Neuronal stem cell (in vitro differentiated cells): Measurements from ENCODE around the gene TXNL4B.

Source experiments
- DNase-seq: peaks from one replicate; pipeline ENCODE4 v3.0.0-alpha.2; 2013; ENCODE audit warnings: low spot score
- H2AFZ ChIP-seq: one replicate; pipeline ENCODE4 v1.6.1; 2013; ENCODE audit warnings: mild to moderate bottlenecking, low read length, inconsistent platforms
- H2AK5ac ChIP-seq: 2 replicates; pipeline ENCODE4 v1.6.1; 2013; ENCODE audit warnings: low read depth, mild to moderate bottlenecking, inconsistent platforms, low read length, moderate library complexity, mixed read lengths
- H2BK120ac ChIP-seq: 2 replicates; pipeline ENCODE4 v1.6.1; 2013; ENCODE audit warnings: low read depth, mild to moderate bottlenecking, inconsistent platforms, low read length, moderate library complexity, mixed read lengths
- H2BK12ac ChIP-seq: one replicate; pipeline ENCODE4 v1.6.1; 2013; ENCODE audit warnings: low read length, inconsistent platforms
- H2BK15ac ChIP-seq: 2 replicates; pipeline ENCODE4 v1.6.1; 2013; ENCODE audit warnings: mild to moderate bottlenecking, low read length, inconsistent platforms, mixed read lengths
- H2BK5ac ChIP-seq: one replicate; pipeline ENCODE4 v1.6.1; 2013; ENCODE audit warnings: inconsistent platforms, mild to moderate bottlenecking, low read length, moderate library complexity
- H3K14ac ChIP-seq: one replicate; pipeline ENCODE4 v1.6.1; 2013; ENCODE audit warnings: low read length, inconsistent platforms
- H3K18ac ChIP-seq: 2 replicates; pipeline ENCODE4 v1.6.1; 2013; ENCODE audit warnings: low read length, inconsistent platforms
- H3K23ac ChIP-seq: 2 replicates; pipeline ENCODE4 v1.6.1; 2013; ENCODE audit warnings: low read depth, mild to moderate bottlenecking, mixed read lengths, low read length, inconsistent platforms; ENCODE audit not compliant: poor library complexity
- H3K27ac ChIP-seq: replicated peaks from 3 replicates; pipeline ENCODE4 v1.5.1; 2013; ENCODE audit warnings: low read length, inconsistent platforms
- H3K27me3 ChIP-seq, 3 experiments: 2 replicates each; pipeline ENCODE4 v1.6.1; 2013; ENCODE audit warnings: low read length in 3 of 3, mild to moderate bottlenecking in 2 of 3, inconsistent platforms in 1 of 3, low read depth in 1 of 3, mixed read lengths in 1 of 3, moderate library complexity in 1 of 3; ENCODE audit not compliant: control insufficient read depth in 3 of 3, insufficient read depth in 3 of 3
- H3K36me3 ChIP-seq, 2 donors: replicated peaks in 1 of 2; 2 replicates each; pipeline ENCODE4 v1.6.1; 2013; ENCODE audit warnings: low read length in 2 of 2; ENCODE audit not compliant: control insufficient read depth in 2 of 2, insufficient read depth in 2 of 2
- H3K4ac ChIP-seq: 2 replicates; pipeline ENCODE4 v1.6.1; 2013; ENCODE audit warnings: inconsistent platforms, mild to moderate bottlenecking, low read length, moderate library complexity
- H3K4me1 ChIP-seq, 2 donors: 1 replicate in 1 of 2; 2 replicates in 1 of 2; pipeline ENCODE4 v1.6.1; 2013; ENCODE audit warnings: low read length in 2 of 2, low read depth in 1 of 2; ENCODE audit not compliant: control insufficient read depth in 2 of 2, insufficient read depth in 1 of 2
- H3K4me2 ChIP-seq: one replicate; pipeline ENCODE4 v1.6.1; 2013; ENCODE audit warnings: mild to moderate bottlenecking, low read length, inconsistent platforms; ENCODE audit not compliant: insufficient read depth, poor library complexity, severe bottlenecking
- H3K4me3 ChIP-seq, 2 donors: 2 replicates each; pipeline ENCODE4 v1.5.1; 2013; ENCODE audit warnings: low read length in 2 of 2, mild to moderate bottlenecking in 2 of 2, inconsistent platforms in 1 of 2, moderate library complexity in 1 of 2
- H3K79me1 ChIP-seq: one replicate; pipeline ENCODE4 v1.6.1; 2013; ENCODE audit warnings: low read depth, mild to moderate bottlenecking, inconsistent platforms, low read length, moderate library complexity
- H3K9ac ChIP-seq: one replicate; pipeline ENCODE4 v1.6.1; 2013; ENCODE audit warnings: mild to moderate bottlenecking, low read depth, low read length, inconsistent platforms; ENCODE audit not compliant: poor library complexity
- H3K9me3 ChIP-seq, 2 donors: replicated peaks in 1 of 2; 2 replicates each; pipeline versions ENCODE3 to v1.6.1; 2013; ENCODE audit warnings: low read length in 2 of 2, mild to moderate bottlenecking in 2 of 2, inconsistent platforms in 1 of 2, low read depth in 1 of 2, mixed read lengths in 1 of 2, moderate library complexity in 1 of 2; ENCODE audit not compliant: control insufficient read depth in 2 of 2, insufficient read depth in 1 of 2
- H4K8ac ChIP-seq: one replicate; pipeline ENCODE4 v1.6.1; 2013; ENCODE audit warnings: low read depth, mild to moderate bottlenecking, inconsistent platforms, low read length, moderate library complexity
- H4K91ac ChIP-seq: one replicate; pipeline ENCODE4 v1.6.1; 2013; ENCODE audit warnings: low read length, low read depth, mild to moderate bottlenecking, inconsistent platforms; ENCODE audit not compliant: poor library complexity
- WGBS, 2 donors: extraction: QIAGEN DNeasy Blood & Tissue Kit; methylation state at CpG; one replicate each; pipeline ENCODE4 v1.1.7; 2013; ENCODE audit warnings: missing lambda C conversion rate in 2 of 2, mixed read lengths in 1 of 2; ENCODE audit not compliant: insufficient read length in 2 of 2, insufficient replicate concordance in 1 of 2; ENCODE audit errors: extremely low coverage in 2 of 2; 5-methylcytosine and 5-hydroxymethylcytosine counted together

Gene TXNL4B

GRCh38 chr16:72124761-72125634 is 31.6 kb upstream of the TXNL4B start:
- peak; percentile 71 for DNase-seq
- no peak overlapping the region for H2BK12ac ChIP-seq
- no CpG with 5 or more reads among the region's 13 CpGs for WGBS, 2 donors
- H3K14ac ChIP-seq, result no peak overlapping the region
- H3K9me3 ChIP-seq, result peaks cover 0 to 2% of the 10 kb centered on the region in 2 donors
- peak overlapping the region; percentile 1 for H2BK15ac ChIP-seq
- peak overlapping the region; percentile 79 for H2AFZ ChIP-seq
- H3K4ac ChIP-seq, result no peak overlapping the region
- no peak overlapping the region for H3K4me2 ChIP-seq
- peak overlapping the region; percentile 15 for H3K18ac ChIP-seq
- H3K36me3 ChIP-seq, result peaks cover 0 to 5% of the 10 kb centered on the region in 2 donors
- H2BK120ac ChIP-seq, result peak overlapping the region; percentile 27
- peaks cover 6 to 13% of the 10 kb centered on the region in 2 donors for H3K4me1 ChIP-seq
- H2AK5ac ChIP-seq, result peak overlapping the region; percentile 8
- no peak overlapping the region for H3K27ac ChIP-seq
- no peaks in the 10 kb centered on the region for H3K27me3 ChIP-seq
- H3K23ac ChIP-seq, result no peak overlapping the region
- H3K4me3 ChIP-seq, result no peak overlapping the region
- no peaks in the 10 kb centered on the region for H3K79me1 ChIP-seq
- no peak overlapping the region for H4K91ac ChIP-seq
- no peak overlapping the region for H4K8ac ChIP-seq
- no peak overlapping the region for H3K9ac ChIP-seq
- H2BK5ac ChIP-seq, result no peak overlapping the region

GRCh38 chr16:72124148-72124547 is 30.7 kb upstream of the TXNL4B start:
- Histone ChIP-seq H3K36me3 (peaks cover 0 to 5% of the 10 kb centered on the region in 2 donors), H3K4me2 (no peak overlapping the region), H2BK5ac (no peak overlapping the region), H3K79me1 (no peaks in the 10 kb centered on the region), H2BK120ac (peak overlapping the region; percentile 27), H3K18ac (no peak overlapping the region), H3K14ac (no peak overlapping the region), H3K4me1 (peaks cover 6 to 13% of the 10 kb centered on the region in 2 donors), H2AFZ (no peak overlapping the region), H2BK12ac (no peak overlapping the region), H3K9ac (no peak overlapping the region), H3K23ac (peak overlapping the region; percentile 18), H3K4ac (no peak overlapping the region), H3K4me3 (no peak overlapping the region), H2BK15ac (peak overlapping the region; percentile 1), H3K27ac (no peak overlapping the region), H2AK5ac (peak overlapping the region; percentile 8), H4K91ac (no peak overlapping the region), H3K9me3 (peaks cover 0 to 2% of the 10 kb centered on the region in 2 donors), H3K27me3 (no peaks in the 10 kb centered on the region), H4K8ac (no peak overlapping the region)
- no CpG with 5 or more reads among the region's 3 CpGs for WGBS, 2 donors
- no peak for DNase-seq

DNA sequence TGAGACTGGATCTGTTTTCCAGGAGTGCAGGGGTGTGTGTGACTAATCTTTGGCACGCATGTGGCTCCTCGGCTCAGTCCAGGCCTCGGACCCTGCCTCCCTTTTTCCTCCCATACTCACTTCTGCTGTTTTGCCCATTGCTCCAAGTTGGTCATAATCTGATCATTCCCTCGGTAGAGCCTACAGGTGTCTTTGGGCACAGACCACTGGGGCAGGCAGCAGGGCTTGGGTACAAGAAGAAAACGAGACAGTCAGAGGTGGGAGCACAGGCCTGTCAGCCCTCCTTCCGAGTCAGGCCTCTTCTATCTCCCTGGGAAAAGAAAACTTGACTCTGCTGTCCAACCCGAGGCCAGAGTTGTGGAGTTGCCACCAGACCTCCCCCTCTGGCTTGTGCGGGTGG is 30.0 kb upstream of the TXNL4B start:
- Histone ChIP-seq H3K27me3 (no peaks in the 10 kb centered on the region), H2AK5ac (no peak overlapping the region), H2AFZ (no peak overlapping the region), H4K8ac (no peak overlapping the region), H3K79me1 (no peaks in the 10 kb centered on the region), H2BK15ac (no peak overlapping the region), H4K91ac (no peak overlapping the region), H3K4ac (no peak overlapping the region), H3K23ac (no peak overlapping the region), H3K4me2 (no peak overlapping the region), H3K18ac (no peak overlapping the region), H2BK12ac (no peak overlapping the region), H3K4me3 (no peak overlapping the region), H3K27ac (no peak overlapping the region), H3K36me3 (peaks cover 0 to 5% of the 10 kb centered on the region in 2 donors), H3K4me1 (peaks cover 3 to 13% of the 10 kb centered on the region in 2 donors), H2BK5ac (no peak overlapping the region), H3K9ac (no peak overlapping the region), H3K9me3 (peaks cover 0 to 2% of the 10 kb centered on the region in 2 donors), H3K14ac (no peak overlapping the region), H2BK120ac (no peak overlapping the region)
- no peak for DNase-seq
- WGBS, 2 donors, result no CpG with 5 or more reads among the region's 8 CpGs

DNA sequence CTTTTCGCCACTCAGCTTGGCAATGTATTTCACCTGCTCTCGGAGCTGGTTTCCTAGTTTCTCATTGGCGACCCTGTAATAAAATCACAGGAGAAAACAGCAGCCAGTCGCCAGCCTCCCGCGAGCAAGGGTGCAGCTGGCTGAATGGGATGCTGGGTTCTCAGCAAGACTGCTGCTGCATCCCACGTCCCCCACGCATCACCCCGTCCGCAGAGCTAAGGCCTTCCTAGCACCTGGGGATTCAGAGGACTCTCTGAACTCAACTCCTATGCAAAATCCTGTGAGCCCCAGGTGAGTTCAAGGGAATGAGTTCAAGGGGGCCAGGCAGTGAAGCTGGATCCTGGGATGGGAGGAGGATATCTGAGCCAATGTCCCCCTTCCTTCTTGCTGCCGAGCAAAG is 29.5 kb upstream of the TXNL4B start:
- H3K4me3 ChIP-seq, result no peak overlapping the region
- WGBS, 2 donors, result no CpG with 5 or more reads among the region's 11 CpGs
- H3K18ac ChIP-seq, result no peak overlapping the region
- no peak for DNase-seq
- no peak overlapping the region for H2BK15ac ChIP-seq
- H3K79me1 ChIP-seq, result no peaks in the 10 kb centered on the region
- no peak overlapping the region for H4K91ac ChIP-seq
- H2BK5ac ChIP-seq, result no peak overlapping the region
- H3K4me1 ChIP-seq, result peaks cover 3 to 13% of the 10 kb centered on the region in 2 donors
- no peak overlapping the region for H3K27ac ChIP-seq
- no peaks in the 10 kb centered on the region for H3K27me3 ChIP-seq
- H2AK5ac ChIP-seq, result no peak overlapping the region
- no peak overlapping the region for H3K4ac ChIP-seq
- H2AFZ ChIP-seq, result no peak overlapping the region
- H3K36me3 ChIP-seq, result peaks cover 0 to 2% of the 10 kb centered on the region in 2 donors
- no peak overlapping the region for H2BK120ac ChIP-seq
- H3K23ac ChIP-seq, result no peak overlapping the region
- H2BK12ac ChIP-seq, result no peak overlapping the region
- no peak overlapping the region for H3K14ac ChIP-seq
- H3K4me2 ChIP-seq, result no peak overlapping the region
- H3K9ac ChIP-seq, result no peak overlapping the region
- peaks cover 0 to 2% of the 10 kb centered on the region in 2 donors for H3K9me3 ChIP-seq
- H4K8ac ChIP-seq, result no peak overlapping the region
